ENCODE data around the gene RPE.

Gene RPE

GRCh38 chr2:210002158-210003157 is at the start of gene RPE:
TSS of gene RPE (plus strand) at chr2:210002638. CDS start at chr2:210002662, 24 bp downstream.
- peak; percentile 99 for DNase-seq

GRCh38 chr2:209956271-209956670 is 46.2 kb upstream of the RPE start:
- DNase-seq: no peak

DNA sequence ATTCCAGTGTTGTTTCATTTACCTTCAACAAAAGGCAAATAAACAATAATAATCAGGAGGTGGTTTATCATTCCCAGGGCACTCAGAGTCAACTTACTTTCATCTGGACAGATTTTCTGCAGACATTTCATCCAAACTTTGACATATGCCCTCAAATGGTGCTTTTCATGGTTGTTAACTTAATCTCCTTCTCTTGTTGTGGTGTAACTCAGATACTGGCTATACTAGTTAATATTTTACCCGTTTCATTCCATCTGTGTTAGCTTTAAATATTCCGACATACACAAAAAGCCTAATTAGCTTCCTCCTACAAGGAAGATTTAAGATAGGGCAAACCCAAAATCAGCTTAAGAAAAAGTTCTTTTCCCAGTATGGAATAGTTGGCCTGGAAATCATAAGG is 44.4 kb upstream of the RPE start:
- DNase-seq: no peak

DNA sequence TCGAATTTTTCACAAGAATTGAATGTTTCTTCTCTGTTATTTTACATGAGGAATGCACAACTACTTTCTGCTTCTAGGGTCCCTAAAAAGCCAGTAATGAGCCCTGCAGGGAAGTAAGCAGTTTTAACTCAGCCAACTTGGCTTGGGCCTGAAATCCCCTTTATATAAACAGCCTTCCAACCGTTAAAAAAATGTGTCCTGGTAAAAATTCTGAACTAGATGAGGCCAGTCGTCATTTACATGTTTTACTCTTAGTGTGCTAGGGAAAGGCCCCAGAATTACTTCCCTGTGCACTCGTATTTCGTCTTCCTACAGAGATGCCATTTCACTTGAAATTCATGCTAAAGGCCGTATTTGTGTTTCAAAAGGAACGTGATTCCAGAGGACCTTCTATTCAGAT is 42.4 kb upstream of the RPE start:
- DNase-seq: no peak

- peak; percentile 48 for DNase-seq
These were observed 41.5 kb upstream of the RPE start for GRCh38 chr2:209960676-209961630.

DNA sequence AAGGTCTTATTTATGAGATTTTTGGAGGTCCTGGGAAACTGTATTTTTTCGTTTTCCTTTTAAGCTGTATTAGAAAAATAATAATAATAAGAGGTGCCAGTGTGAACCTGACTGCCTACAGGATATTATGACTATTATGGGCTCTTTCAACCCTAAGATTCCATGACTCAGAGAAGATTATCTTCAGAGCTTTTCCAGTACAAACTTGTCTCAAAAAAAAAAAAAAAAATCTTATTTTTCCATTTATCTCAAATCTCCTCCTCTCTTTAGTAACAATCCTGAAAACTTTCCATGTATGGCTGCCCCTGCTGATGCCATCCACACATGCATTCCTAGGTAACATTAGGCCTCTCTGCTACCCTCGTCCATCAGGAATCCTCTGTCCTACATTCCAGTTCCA is 36.7 kb upstream of the RPE start:
- DNase-seq: no peak

DNA sequence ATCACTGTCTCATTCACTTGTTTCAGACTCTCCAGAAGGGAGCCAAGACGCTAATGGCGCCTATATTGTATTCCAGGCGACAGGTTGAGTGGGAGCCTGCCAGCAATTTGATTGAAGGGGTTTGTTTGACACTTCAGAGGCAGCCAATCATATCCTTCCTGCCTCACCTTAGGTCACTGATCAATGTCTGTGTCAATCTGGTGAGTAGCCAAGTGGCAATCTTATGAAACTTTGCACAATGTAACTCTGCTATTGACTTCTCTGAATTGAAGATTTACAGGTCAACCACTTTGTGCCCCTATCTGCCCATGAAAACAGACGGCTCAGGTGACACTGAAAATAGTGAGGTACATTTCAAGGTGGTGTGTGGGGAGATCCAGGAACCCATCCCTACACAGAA is 32.7 kb upstream of the RPE start:
- no peak for DNase-seq

DNA sequence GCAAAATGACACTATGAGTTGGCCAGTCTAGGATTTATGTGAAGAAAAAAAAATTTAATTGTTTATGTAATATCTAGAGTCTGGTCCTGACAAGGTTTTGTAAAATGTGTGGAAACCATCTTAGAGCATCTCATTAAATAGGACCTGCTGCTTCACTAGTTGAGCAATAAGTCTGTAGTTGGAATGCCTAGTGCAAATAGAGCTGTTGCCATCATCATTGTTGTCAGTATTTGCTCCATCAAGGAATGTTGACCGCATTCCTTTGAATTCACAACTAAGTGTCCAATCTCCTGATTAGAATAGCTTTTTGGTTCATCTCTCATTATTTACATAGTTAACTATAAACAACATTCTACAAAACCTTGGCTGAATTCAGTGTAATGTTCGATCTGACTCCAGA is 32.2 kb upstream of the RPE start:
- DNase-seq: no peak

GRCh38 chr2:209970711-209971110 is 31.7 kb upstream of the RPE start:
- no peak for DNase-seq

DNA sequence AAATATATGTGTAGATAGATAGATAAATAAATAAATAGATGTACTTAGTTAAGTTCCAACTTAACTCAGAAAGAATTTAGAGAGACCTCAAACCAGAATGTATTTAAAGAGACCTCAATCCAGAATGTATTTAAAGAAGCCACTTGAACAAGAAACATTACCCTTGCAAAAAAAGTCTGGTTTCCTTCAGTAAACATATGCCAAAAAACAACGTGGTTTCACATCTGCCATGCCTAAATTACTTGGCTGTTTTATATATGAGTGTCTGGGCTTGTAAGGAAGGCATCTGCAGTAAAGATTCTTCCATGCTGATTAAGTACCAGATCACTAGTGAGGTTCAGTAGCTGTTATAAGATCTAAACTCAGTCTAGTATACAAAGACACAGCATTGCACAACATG is 29.1 kb upstream of the RPE start:
- DNase-seq: no peak

DNA sequence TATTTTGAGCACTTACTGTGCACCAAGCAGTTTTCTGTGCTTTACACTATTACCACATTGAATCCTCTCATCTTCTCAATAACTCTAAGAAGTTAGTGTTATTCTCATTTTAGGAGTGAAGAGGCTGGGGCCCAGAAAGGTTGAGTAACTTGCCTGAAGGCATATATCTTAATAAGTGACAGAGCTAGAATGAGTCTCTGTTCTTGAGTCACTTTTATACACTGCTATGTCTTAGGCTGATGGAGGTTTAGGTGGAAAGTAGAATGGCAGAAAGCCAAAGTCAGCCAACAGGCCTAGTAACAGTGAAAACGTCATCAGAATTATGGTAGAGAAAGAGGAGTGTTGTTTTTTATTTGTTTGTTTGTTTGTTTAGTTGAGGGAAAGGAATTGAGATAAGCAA is 27.9 kb upstream of the RPE start:
- DNase-seq: no peak

GRCh38 chr2:209976698-209977385 is 25.6 kb upstream of the RPE start:
- no peak for DNase-seq

GRCh38 chr2:209977386-209978239 is 24.8 kb upstream of the RPE start:
- DNase-seq: no peak

DNA sequence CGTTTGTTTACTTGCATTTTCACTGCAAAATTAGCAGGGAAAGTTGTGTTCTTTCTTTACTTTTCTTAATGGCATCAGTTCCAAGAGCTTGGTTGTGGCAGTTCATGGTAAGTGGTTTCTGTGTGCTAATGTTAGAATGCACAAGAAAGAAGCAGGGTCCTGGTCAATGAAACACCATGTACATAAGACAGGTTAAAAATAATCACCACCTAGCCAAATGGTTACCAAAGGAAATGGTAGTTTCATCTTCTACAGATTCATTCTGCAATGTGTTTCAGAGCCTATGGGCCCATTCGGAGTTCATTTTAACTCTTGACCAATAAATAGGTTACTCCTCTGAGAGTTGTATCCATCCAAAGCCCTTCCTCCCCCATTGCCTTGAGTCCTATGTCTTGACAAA is 18.1 kb upstream of the RPE start:
- DNase-seq: no peak

DNA sequence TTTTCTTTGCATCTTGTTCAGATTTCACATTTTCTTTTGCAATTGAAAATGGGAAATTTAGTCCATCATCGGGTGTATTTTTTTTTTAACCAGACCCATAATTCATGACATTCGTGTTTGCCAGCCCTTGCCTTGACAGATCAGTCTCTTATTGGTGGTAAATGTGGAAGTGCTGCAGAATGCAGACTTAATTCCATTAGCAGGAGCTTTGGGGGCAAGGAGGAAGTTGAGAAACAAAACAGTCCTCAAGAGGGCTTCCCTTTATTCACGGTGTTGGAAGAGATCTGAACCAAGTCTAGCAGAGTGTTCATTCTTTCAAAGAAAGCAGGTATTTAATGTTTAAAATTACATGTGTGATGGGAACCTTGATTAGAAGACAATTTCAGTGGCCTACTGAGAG is 16.6 kb upstream of the RPE start:
- no peak for DNase-seq

- no peak for DNase-seq
These were observed 16.0 kb upstream of the RPE start for GRCh38 chr2:209986415-209986814.

GRCh38 chr2:209988010-209988409 is 14.4 kb upstream of the RPE start:
- DNase-seq: no peak

DNA sequence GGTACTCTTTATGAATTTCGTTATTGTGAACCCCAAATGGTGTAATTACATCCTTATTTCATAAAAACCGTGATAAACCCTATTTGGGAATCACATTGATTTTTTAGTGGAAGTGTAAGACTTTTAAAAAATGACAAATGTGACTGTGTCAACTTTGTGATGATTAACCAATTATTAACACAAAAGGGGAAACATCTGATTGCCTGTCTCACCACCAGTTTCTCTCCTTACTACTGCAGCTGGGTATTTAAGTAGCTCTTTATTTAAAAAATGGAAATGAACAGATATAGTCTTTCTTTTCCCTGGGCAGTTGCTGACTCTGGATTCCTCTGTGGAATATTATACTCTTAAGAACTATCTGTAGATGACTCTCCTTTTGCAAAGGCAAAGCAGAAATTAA is 11.6 kb upstream of the RPE start:
- no peak for DNase-seq

- DNase-seq: no peak
These were observed 8.5 kb upstream of the RPE start for GRCh38 chr2:209993968-209994367.

DNA sequence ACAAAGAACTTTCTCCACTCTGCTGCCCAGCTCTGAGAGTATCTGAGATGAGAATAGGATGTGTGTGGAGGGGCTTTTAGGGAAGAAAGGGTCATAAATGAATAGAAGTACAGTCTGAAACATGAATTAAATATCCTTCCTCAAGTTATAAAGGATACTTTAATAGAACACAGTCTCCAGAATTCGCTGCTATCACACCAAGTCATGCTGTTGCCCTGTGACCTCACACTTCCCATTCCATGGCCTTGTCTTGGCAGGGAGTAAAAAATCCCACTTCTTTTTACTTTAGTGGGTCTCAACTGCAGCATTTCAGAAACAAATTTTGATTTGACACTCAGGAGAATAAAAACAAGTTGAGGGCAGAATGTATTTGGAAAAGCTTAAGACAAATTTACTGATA is 3.8 kb upstream of the RPE start:
- no peak for DNase-seq

DNA sequence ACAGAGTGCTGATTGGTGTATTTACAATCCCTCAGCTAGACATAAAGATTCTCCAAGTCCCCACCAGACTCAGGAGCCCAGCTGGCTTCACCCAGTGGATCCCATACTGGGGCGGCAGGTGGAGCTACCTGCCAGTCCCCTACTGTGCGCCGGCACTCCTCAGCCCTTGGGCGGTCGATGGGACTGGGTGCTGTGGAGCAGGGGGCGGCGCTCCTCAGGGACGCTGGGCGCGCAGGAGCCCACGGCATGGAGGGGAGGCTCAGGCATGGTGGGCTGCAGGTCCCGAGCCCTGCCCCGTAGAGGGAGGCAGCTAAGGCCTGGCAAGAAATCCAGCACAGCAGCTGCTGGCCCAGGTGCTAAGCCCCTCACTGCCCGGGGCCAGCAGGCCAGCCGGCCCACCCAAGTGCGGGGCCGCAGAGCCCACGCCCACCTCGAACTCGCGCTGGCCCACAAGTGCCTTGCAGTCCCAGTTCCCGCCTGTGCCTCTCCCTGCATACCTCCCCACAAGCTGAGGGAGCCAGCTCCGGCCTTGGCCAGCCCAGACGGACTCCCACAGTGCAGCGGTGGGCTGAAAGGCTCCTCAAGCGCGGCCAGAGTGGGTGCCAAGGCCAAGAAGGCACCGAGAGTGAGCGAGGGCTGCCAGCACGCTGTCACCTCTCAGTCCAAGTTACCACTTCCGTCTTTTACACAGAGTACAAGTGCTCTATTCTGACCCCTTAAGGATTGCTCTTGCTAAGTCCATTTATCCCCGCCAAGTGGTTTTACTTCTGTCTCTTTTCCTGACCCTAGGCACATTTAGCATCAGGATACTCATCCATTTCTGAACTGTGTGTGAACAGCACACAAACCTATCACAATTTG is 1.7 kb upstream of the RPE start:
- DNase-seq: no peak
